ENCODE results near the gene C14orf132.

Gene C14orf132

GRCh38 chr14:96082420-96083300 lies 43.5 kb downstream of the C14orf132 start:
- no peak for TF ChIP-seq CTCF (IDR thresholded peaks at IDR 0.05; ENCODE audit: low read depth, low read length, missing control alignments)
- no peak for DNase-seq (ENCODE audit: extremely low read depth, low read depth)
- no peak overlapping the region for H3K4me3 ChIP-seq (replicated peaks; ENCODE audit: low read depth, low read length)

DNA sequence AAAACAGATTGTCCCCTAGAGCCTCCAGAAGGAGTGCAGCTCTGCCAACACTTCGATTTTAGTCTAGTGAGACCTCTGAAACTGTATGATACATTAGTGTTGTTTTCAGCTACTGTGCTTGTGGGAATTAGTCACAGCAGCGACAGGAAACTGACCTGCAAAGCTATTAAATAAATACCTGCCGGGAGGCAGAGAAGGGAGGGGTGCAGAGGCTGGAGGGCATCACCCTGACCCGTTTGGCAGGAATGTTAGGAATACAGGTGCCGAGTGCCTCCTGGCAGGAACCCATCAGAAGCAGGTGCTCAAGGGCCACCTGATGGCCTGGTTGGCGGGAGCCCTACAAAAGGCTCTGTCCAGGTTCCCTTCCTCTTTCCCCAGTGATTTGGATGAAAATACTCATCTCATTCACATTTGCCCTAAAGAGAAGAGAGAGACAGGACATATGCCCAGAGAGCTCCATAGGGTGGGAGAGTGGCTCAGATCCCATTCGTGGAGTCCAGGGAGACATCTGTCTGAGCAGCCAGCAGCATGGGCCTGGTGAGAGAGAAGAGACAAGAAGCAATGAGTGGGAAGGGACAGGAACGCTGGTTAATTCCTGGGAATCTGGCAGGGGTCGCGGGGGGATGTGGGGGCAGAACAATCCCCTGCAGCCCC lies 44.6 kb downstream of the C14orf132 start:
- H3K4me3 ChIP-seq (replicated peaks; ENCODE audit: low read depth, low read length), result no peak overlapping the region
- DNase-seq (ENCODE audit: extremely low read depth, low read depth), result no peak
- no peak for TF ChIP-seq CTCF (IDR thresholded peaks at IDR 0.05; ENCODE audit: low read depth, low read length, missing control alignments)

DNA sequence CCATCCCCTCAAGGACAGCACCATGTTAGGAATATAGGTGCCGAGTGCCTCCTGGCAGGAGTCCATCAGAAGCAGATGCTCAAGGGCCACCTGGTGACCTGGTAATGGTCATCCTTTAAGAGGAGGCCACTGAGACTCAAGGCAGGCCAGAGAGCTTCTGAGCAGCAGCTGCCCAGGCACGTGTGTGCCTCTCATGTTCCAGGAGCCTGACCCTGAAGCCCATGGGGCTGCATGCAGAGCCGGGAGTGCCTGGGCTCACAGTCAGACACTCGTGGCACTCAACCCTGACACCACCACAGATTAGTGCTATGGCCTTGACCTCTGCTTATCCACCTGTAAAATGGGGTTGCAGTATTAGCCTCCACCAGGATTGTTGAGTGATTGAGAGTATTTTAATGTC lies 45.6 kb downstream of the C14orf132 start:
- no peak overlapping the region for H3K4me3 ChIP-seq (replicated peaks; ENCODE audit: low read depth, low read length)
- no peak for DNase-seq (ENCODE audit: extremely low read depth, low read depth)
- no peak for TF ChIP-seq CTCF (IDR thresholded peaks at IDR 0.05; ENCODE audit: low read depth, low read length, missing control alignments)

DNA sequence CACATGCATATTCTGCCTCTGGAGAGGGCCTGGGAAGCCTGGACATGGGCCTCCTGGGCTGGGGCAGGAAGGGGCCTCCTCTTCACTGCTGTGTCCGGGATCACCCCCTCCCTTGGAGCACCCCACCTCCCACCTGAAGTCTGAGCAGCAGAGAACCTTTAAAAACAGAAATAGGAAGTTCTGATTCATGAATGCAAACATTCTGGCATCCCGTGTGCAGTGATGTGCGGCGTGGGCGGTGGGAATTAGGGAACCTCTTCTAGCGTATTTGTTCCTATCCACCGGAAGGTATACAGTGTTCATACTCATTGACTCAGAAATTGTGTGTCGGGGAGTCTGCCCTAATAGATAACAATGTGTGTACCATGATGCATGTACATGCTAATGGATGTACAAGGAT lies 46.2 kb downstream of the C14orf132 start:
- DNase-seq (ENCODE audit: extremely low read depth, low read depth), result no peak
- TF ChIP-seq CTCF (IDR thresholded peaks at IDR 0.05; ENCODE audit: low read depth, low read length, missing control alignments), result no peak
- no peak overlapping the region for H3K4me3 ChIP-seq (replicated peaks; ENCODE audit: low read depth, low read length)

GRCh38 chr14:96086032-96086431 lies 46.9 kb downstream of the C14orf132 start:
- peak; percentile 52 for DNase-seq (ENCODE audit: extremely low read depth, low read depth)
- H3K4me3 ChIP-seq (replicated peaks; ENCODE audit: low read depth, low read length), result no peak overlapping the region
- TF ChIP-seq CTCF (IDR thresholded peaks at IDR 0.05; ENCODE audit: low read depth, low read length, missing control alignments), result no peak

DNA sequence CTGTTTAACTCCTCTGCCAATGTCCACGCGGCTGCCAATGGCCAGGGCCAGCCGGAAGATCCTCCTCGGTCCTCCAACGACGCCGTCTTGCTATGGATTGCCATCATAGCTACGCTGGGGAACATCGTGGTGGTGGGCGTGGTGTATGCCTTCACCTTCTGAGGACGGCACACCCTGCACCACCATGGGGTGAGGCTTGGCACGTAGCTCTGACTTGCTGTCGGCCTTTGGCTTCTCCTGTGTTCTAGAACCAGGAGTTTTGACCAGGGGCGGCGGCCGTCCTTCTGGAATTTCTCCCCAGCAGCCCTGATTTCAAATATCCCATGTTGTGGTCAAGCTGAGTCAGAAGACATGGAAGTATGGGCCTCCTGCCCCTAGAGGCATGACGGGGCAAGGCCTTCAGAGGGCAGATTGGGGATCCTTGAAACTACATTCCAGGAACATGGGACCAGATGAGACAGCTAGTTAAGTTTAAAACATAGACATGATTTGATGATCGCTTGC lies 47.5 kb downstream of the C14orf132 start:
- TF ChIP-seq CTCF (IDR thresholded peaks at IDR 0.05; ENCODE audit: low read depth, low read length, missing control alignments), result peak; percentile 14
- DNase-seq (ENCODE audit: extremely low read depth, low read depth), result no peak
- no peak overlapping the region for H3K4me3 ChIP-seq (replicated peaks; ENCODE audit: low read depth, low read length)

Measured in HFF-Myc (cell line).